K562 (cell line): ENCODE data around the gene SPATS1. TPM values are rescaled to one million over a fixed set of nuclear protein-coding genes. Genes with fewer than 3 reads are reported as not detected.

ENCODE experiments used
- ATF1 ChIP-seq, 2 experiments: fragments of 450-650 bp in 1 of 2; IDR thresholded peaks; 2 replicates each; pipeline ENCODE4 v1.6.1; 2016; ENCODE audit warnings: missing compliant biosample characterization in 1 of 2, missing genetic modification characterization in 1 of 2
- FOSL1 ChIP-seq: fragments of 200-800 bp; sonication (Bioruptor generic); conservative IDR thresholded peaks from 2 replicates; pipeline ENCODE4 v1.6.1; 2016; ENCODE audit warnings: missing genetic modification characterization, missing compliant biosample characterization
- HMGN3 ChIP-seq: IDR thresholded peaks from 2 replicates; pipeline ENCODE4 v1.6.1; 2011; ENCODE audit warnings: borderline replicate concordance, low read depth, mild to moderate bottlenecking, mixed read lengths, low read length; ENCODE audit not compliant: insufficient read length; ENCODE audit errors: extremely low read depth
- ID3 ChIP-seq, 2 experiments: fragments of 250-450 bp in 1 of 2; fragments of 450-650 bp in 1 of 2; sonication (Bioruptor Pico) in 1 of 2; IDR thresholded peaks; 2 replicates each; pipeline versions ENCODE4 v1.6.1 to v1.8.0; 2016 to 2021; ENCODE audit warnings: mild to moderate bottlenecking in 2 of 2, moderate library complexity in 2 of 2, missing compliant biosample characterization in 1 of 2, missing genetic modification characterization in 1 of 2
- KLF10 ChIP-seq: fragments of 250-450 bp; sonication (Bioruptor Pico); IDR thresholded peaks from 2 replicates; pipeline ENCODE4 v1.6.1; 2021; ENCODE audit warnings: matching md5 sums
- KLF16 ChIP-seq: IDR thresholded peaks from 2 replicates; pipeline ENCODE4 v1.6.1; 2016; ENCODE audit warnings: antibody characterized with exemption
- MBD1 ChIP-seq: fragments of 250-450 bp; sonication (Bioruptor Pico); IDR thresholded peaks from 2 replicates; pipeline ENCODE4 v1.8.0; 2022; ENCODE audit warnings: inconsistent platforms
- NR3C1 ChIP-seq: sonication (generic); formaldehyde crosslinking; IDR thresholded peaks from 2 replicates; pipeline ENCODE4 v1.8.1; 2022; ENCODE audit warnings: missing genetic modification reagents
- PML ChIP-seq: IDR thresholded peaks from 2 replicates; pipeline ENCODE4 v1.6.1; 2012; ENCODE audit warnings: low read length, inconsistent platforms
- POLR2A ChIP-seq: fragments of 450-650 bp; conservative IDR thresholded peaks from 2 replicates; pipeline ENCODE4 v1.6.1; 2016
- PRPF4 ChIP-seq: fragments of 200-400 bp; formaldehyde crosslinking; IDR thresholded peaks from one replicate; pipeline ENCODE4 v1.6.1; 2017; ENCODE audit warnings: low read length, low read depth, mild to moderate bottlenecking; ENCODE audit not compliant: insufficient read depth, poor library complexity, severe bottlenecking
- RBM39 ChIP-seq: fragments of 200-400 bp; formaldehyde crosslinking; optimal IDR thresholded peaks from 2 replicates; pipeline ENCODE3; 2018; ENCODE audit warnings: low read depth, low read length
- SMAD1 ChIP-seq: fragments of 150-350 bp; IDR thresholded peaks from 2 replicates; pipeline ENCODE4 v1.6.1; 2014; ENCODE audit warnings: low read length, low read depth; ENCODE audit not compliant: partially characterized antibody
- SMC3 ChIP-seq: conservative IDR thresholded peaks from 2 replicates; pipeline ENCODE4 v1.6.1; 2011; ENCODE audit warnings: low read depth, low read length, improper control_type of control experiment; ENCODE audit not compliant: insufficient read depth
- TOE1 ChIP-seq, 2 experiments: fragments of 450-650 bp in 1 of 2; sonication (generic) in 1 of 2; formaldehyde crosslinking in 1 of 2; IDR thresholded peaks; 2 replicates each; pipeline versions ENCODE4 v1.7.1 to v1.8.0; 2016 to 2022; ENCODE audit warnings: borderline replicate concordance in 2 of 2, mild to moderate bottlenecking in 2 of 2, antibody characterized with exemption in 1 of 2, inconsistent platforms in 1 of 2, low read depth in 1 of 2, missing genetic modification reagents in 1 of 2, moderate library complexity in 1 of 2
- TSC22D4 ChIP-seq: fragments of 450-650 bp; IDR thresholded peaks from 2 replicates; pipeline ENCODE4 v1.6.1; 2016; ENCODE audit warnings: missing genetic modification characterization, missing biosample characterization, control low read depth
- ZNF695 ChIP-seq: fragments of 450-650 bp; formaldehyde crosslinking; IDR thresholded peaks from 2 replicates; pipeline ENCODE4 v1.4.0; 2020; ENCODE audit warnings: mild to moderate bottlenecking, moderate library complexity
- ZNF77 ChIP-seq: fragments of 250-450 bp; sonication (Bioruptor Pico); IDR thresholded peaks from 2 replicates; pipeline ENCODE4 v1.5.0; 2020
- polyA plus RNA-seq, 8 experiments: library from polyadenylated mRNA; depleted of rRNA in 4 of 8; stranded (reverse) in 5 of 8; unstranded in 3 of 8; fragments of >200 nt; fragmentation: Nextera tagmentation in 2 of 8; fragmentation: Illumina TruSeq in 1 of 8; extraction: Ambion mirVana in 2 of 8; extraction: Trizol in 1 of 8; gene quantifications; 2 replicates each; pipeline versions ENCODE4 v1.2.1 to v1.2.3, GENCODE V29; 2011 to 2014; ENCODE audit warnings: inconsistent platforms in 1 of 8, missing spikeins in 1 of 8
- total RNA-seq, 7 experiments: library from RNA; depleted of rRNA in 6 of 7; stranded (reverse); fragments of >200 nt in 6 of 7; fragmentation: Illumina TruSeq in 2 of 7; extraction: Trizol in 2 of 7; gene quantifications; 2 replicates each; pipeline versions ENCODE4 v1.2.1 to v1.2.3, GENCODE V29; 2011 to 2021; ENCODE audit warnings: low replicate concordance in 1 of 7

The SPATS1 gene
- total and polyA plus RNA-seq, 9 of the 15 experiments (the other 6 are each of a cell fraction or from before 2014, with no cell fraction given) = not detected

- TF ChIP-seq ZNF695 (no peak), ZNF77 (no peak), MBD1 (CRISPR knock-in tag) (no peak), TOE1 (IDR thresholded peaks at IDR 0.05; ENCODE audit: borderline replicate concordance) (no peak), TOE1 (CRISPR knock-in tag; IDR thresholded peaks at IDR 0.05; ENCODE audit: borderline replicate concordance, low read depth) (0 out of 2 replicates have a peak, but pooled peaks have one; percentile 42), KLF10 (CRISPR knock-in tag) (no peak), TSC22D4 (tag) (no peak), SMC3 (no peak), FOSL1 (tag) (0 out of 2 replicates have a peak, but pooled peaks have one; percentile 64), RBM39 (no peak), PRPF4 (no peak), POLR2A (peak; percentile 98), PML (peak; percentile 91), NR3C1 (no peak), KLF16 (no peak), SMAD1 (peak; percentile 89), HMGN3 (peak; percentile 24), ATF1 (CRISPR knock-in tag; IDR thresholded peaks at IDR 0.05) (peak; percentile 82), ATF1 (tag; IDR thresholded peaks at IDR 0.05) (peak; percentile 100), ID3 (CRISPR knock-in tag; IDR thresholded peaks at IDR 0.05) (no peak), ID3 (tag; IDR thresholded peaks at IDR 0.05) (peak; percentile 57; the same call in 1 of the 2 replicates)
These were observed 45.1 kb downstream of the SPATS1 start, which contains the start of gene CDC5L (continued) for GRCh38 chr6:44387346-44388134.
